ENCODE measurements around the gene TSPAN9.

TSPAN9 gene

DNA sequence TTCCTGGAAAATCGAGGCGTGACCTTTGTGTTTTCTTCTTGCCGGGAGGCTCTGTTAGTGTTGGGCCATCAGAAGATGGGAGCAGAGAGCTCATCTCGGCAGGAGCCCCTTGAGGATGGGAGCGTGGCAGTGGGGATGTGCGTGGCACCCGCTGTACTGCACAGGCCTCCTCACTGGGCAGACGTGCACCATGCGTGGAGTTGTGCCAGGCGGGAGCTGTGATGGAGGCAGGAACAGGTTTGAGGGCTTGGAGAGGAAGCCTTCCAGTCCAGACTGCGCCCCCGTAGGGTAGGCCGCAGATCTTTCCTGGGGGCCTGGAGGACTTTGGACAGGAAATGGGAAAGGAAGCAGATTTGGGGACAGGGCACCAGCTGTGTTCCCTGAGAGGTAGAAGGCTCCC lies 197.5 kb downstream of the TSPAN9 start:
- DNase-seq (ENCODE audit: low read depth in 2 of 2), result no peak

DNA sequence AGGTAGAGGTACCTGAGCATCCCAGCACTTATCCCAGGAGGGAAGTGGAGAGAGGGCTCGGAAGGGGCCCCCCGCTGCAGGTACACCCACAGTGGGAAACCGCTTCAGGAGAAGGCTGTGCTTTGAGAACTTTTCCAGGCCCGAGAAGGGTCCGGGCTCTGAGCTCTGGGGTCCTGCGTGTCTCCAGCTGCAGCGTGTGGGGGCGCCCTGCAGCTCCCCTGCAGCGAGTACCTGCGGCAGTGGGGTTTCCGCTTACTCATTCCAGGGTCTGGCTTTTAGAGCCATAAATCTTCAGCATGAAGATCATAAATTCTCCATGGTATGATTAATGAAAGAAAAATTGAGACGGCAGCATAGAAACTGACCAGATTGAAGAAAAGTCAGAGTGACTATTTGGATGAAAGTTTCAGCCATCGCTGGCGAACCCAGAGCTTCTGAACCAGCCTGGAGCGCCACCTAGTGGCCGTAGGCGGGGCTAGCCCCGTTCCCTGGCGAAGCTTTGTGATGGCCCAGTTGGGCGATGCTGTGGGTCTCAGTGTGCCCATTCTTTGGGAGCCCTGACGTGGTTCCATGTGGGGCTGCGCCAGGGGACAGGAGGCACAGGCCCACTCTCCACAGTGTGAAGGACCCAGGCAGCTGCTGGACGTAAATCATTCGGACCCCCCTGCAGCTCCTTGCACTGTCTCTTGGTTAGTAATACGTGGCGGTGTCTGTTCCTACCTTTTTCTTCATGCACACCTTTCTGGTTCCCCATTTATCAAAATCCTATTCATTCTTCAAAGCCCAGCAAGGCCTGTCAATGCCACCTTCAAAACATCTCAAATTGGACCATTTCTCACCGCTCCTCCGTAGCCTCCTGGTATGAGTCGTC lies 198.2 kb downstream of the TSPAN9 start:
- DNase-seq (ENCODE audit: low read depth in 2 of 2), result peak; percentile 51 to 67

DNA sequence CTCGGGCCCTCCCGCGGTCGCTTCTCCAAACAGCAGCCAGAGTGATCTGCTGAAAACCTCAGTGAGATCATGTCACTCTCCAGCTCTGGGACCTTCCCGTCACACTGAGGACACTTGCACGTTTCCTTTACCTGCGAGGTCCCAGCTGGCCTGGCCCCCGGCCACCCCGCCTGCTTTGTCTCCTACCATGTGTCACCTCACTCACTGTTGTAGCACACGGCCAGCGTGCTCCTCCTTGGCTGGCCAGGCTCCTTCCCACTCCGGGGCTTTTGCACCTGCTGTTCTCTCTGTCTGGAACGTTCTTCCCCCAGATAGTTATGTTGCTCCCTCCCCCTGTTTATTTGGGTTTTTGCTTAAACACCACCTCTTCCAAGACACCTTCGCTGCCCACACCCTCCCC lies 199.0 kb downstream of the TSPAN9 start:
- DNase-seq (ENCODE audit: low read depth in 2 of 2), result no peak

DNA sequence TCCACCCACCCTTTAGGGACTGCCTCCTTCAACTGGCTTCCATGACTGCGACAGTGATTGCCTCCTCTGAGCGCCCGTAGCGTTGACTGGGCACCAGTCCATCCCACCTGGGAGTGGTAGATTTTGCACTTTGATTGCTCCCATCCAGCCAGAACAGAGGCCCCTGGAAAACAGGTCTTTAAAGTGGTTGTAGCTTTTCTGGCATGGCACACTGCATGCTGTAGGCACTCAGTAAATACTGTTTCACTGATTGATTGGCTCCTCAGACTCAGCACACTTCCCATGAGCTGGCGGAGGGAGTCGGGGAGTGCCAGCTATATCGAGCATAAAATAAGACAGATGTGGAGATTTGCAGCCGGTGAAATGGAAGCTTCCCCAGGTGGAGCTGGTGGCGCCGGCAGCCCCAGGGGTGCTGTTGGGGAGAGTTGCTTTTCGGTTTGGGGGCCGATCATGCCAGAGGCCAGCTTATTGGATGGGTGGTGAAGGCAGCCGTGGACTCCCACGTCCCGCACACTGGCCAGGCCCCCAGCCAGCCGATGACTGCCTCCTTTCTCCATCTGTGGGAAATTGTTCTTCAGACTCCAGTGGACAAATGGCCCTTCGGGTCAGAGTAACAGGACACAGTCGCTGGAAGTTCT lies 200.2 kb downstream of the TSPAN9 start:
- DNase-seq (ENCODE audit: low read depth in 2 of 2), result no peak

DNA sequence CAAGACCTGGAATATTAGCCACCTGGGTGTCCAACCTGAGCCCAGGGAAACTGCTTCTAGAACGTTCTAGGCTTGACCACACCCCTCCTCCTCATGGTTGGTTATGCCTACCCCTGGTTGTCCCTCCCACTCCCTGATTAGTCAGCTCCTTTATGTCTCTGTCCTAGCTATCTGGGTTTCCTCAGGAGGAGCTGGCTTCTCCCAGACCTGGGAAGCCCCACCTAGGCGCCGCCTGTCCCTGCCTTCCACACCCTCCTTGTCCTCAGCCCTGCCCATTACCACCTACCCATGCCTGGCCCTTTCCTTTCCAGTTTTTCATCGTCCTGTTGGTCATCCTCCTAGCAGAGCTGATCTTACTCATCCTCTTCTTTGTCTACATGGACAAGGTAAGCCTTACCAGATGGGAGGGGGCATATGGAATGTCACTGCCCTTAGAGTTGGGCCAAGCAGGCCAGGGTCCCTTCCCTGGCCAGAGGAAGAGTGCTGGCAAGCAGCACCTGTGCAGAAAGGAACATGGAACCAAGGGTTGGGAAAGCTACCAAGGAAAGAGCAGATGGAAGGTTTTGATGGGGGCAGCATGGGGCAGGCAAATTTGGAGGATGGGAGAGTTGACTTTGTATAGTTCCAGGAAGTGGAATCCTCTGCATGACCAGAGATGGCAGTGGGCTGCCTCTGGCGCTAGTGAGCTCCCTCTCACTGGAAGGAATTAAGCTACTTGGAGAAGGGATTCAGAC lies 201.7 kb downstream of the TSPAN9 start:
- DNase-seq (ENCODE audit: low read depth in 2 of 2), result no peak

DNA sequence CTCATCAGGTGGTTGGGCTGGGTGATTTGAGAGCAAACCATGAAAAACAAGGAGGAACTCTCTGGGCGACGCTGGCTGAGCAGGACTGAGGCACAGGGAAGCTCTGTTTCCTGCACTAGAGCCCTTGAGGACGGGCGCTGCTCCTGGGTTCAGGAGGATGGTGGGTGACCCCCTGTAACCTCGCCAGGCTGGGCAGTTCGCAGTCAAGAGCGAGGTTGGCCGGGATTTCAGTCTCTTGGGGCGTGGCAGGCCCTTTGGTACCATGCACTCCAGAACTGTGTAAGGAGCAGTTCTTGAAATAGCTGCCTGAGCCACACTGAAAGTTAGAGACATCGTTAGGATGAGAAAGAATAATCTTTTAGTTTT lies 202.2 kb downstream of the TSPAN9 start:
- no peak for DNase-seq (ENCODE audit: low read depth in 2 of 2)

DNA sequence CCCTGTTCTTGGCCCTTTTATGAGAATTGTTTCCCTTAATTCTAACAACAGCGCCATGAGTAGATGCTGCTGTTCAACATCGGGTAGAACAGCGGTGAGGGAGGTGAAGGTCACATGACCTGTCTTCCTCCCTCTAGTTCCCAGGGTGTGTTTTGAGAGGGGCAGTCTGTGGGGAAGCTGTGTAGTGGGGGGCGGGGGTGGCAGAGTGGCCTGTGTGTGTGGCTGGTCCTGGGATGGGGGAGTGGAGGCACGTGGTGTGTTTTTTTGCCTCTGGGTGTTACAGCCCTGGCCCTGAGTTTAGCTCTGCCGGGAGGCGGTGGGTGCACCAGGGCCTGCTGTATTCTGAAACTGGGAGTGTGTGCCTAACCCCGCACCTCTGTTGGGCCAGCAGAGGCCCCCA lies 202.7 kb downstream of the TSPAN9 start:
- no peak for DNase-seq (ENCODE audit: low read depth in 2 of 2)

DNA sequence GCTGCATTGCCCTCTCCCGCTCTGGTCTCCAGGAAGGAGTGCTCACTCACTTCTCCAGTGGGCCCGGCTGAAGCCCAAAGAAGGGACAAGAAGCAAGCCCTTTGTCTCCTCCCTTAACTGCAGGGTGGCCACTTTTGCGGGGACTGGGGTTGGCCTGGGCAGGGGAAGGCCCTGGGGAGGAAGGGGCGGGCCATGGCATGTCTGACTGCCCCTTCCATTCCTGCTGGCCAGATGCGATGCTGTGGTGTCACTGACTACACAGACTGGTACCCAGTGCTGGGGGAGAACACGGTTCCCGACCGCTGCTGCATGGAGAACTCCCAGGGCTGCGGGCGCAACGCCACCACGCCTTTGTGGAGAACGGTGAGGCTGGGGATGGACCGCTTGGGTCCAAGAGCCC lies 203.8 kb downstream of the TSPAN9 start:
- DNase-seq (ENCODE audit: low read depth in 2 of 2), result no peak

DNA sequence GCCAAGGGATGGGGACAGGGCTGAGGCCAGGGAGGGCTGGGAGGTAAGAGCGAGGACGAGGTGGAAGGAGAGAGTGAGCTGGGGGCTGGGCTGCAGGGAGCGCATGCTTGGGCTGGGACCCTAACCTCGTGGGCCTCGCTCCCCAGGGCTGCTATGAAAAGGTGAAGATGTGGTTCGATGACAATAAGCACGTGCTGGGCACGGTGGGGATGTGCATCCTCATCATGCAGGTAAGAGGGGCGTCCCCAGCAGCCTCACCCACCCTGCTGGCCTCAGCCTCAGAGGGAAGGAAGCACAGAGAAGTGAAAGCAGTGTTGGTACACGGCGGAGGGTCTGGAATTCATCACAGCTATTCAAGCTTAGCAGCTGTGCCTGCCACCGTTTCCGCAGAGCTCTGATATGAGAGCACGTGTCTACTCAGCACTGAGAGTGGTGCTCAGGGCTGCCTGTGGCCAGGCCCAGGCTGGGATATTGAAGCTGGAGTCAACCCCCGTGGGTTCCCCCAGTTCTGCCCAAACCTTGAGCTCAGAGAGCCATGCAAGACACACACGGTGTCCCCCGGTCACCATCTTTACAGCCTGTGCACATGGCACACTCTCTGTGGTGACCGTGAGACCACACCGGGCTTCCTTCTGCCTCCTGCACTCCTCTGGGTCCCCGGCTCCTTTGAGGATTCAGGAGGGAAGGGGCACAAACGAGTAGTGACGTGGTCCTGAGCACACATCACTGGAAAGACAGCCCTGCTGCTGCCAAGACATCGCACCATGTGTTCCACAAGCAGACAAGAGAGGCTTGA lies 204.6 kb downstream of the TSPAN9 start:
- no peak for DNase-seq (ENCODE audit: low read depth in 2 of 2)

DNA sequence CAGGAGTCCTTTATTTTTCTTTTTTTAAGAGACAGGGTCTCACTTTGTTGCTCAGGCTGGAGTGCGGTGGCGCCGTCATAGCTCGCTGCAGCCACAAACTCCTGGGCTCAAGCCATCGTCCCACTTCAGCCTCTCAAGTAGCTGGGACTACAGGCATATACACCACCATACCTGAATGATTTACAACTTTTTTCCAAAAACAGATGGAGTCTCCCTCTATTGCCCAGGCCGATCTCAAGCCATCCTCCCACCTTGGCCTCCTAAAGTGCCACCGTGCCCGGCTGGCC lies 205.1 kb downstream of the TSPAN9 start:
- no peak for DNase-seq (ENCODE audit: low read depth in 2 of 2)

DNA sequence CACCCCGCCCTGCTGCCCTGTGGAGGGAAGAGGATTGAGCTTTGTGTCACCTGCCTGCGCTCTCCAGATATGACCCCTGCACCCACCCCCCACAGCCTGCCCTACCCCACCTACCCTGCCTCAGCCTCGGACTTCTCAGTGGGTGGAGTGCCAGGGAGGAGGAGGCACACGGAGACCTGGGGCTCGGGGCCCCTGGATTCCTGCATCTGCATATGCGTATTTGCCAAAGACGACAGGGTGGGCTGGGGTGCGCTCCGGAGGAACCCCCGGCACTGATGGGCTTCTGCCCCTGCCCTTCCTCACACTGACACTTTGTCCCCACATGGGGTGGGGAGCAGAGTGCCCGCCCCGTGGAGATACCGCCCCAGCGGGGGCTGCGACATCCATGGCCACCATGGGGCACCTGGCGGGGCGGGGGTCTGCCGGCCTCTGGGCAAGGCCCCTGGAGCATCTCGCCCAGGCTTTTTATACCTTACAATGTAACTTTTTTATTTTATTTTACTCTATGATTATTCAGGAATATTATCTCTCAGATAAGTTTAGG lies 206.0 kb downstream of the TSPAN9 start:
- DNase-seq (ENCODE audit: low read depth in 2 of 2), result no peak

DNA sequence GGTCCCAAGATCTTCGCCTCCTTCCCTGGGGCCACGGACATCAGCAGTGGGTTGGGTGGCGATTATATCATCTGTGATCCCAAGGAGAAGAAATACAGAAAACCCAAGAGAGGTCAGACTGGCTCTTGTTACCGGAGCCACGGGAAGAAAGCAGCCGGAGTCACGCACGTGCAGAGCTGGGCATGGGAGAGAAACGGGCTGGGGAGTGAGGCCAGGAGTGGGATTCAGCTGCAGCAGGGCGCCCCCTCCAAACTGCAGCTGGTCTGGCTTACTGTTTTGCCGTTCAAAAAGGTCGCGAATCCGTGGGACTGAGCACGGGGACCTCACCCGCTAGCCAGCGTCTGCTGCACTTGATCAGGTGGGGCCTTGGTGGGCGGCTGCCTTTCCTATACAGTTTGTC lies 207.2 kb downstream of the TSPAN9 start:
- DNase-seq (ENCODE audit: low read depth in 2 of 2), result no peak

DNA sequence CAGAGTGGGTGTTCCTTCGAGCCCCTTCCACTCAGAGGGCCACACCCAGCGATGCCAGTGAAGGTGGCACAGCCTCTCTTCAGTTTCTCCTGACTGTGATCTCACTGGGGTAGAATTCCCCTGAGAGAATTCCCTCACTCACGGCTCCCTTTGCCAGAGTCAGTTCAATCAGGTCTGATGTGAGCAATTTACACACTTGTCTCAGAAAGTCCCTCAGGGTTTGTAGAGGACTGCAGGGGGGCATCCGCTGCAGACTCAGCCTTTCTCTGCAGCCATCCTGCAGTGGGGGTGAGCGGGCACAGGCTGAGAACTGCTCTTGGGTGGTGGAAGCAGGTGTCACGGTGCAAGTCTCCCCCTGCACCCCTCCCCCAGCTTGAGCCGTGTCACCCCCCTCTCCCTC lies 208.4 kb downstream of the TSPAN9 start:
- no peak for DNase-seq (ENCODE audit: low read depth in 2 of 2)

DNA sequence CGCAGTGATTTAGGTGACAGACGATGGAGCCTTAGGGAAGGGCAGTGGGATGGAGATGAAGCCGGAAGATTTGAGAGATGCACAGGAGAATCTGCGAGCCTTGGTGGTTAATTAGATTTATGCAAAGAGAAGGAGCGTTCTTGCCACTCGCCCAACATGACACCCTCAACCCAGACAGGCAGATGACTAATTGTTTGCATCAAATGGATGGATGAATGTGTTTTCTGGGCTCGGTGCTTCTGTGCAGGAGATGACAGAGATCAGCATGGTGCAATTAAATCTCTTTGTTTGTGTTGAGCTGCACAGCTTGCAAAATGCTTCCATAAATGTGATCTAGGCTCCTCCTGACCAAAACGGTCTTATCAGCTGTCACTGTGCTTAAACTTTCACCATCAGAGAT lies 211.5 kb downstream of the TSPAN9 start:
- no peak for DNase-seq (ENCODE audit: low read depth in 2 of 2)

DNA sequence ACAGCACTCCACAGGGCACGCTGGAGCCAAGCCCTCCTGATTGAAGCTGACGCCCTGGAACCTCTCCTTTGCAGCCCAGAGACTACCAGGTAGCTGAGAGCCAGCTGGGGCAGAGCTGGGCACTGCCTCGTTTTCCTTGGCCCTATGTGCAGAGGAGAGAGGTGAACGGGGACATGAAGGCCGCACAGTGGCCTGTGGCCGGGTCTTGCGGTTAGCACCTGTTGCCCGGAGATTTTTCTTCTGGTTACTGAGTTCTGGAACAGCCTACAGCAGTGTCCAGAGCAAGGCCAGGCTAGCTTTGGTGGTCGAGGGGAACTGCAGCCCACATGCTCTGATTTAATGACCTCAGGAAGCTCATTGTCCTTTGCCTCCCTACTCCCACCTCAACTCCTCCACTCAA lies 212.5 kb downstream of the TSPAN9 start:
- DNase-seq (ENCODE audit: low read depth in 2 of 2), result no peak

DNA sequence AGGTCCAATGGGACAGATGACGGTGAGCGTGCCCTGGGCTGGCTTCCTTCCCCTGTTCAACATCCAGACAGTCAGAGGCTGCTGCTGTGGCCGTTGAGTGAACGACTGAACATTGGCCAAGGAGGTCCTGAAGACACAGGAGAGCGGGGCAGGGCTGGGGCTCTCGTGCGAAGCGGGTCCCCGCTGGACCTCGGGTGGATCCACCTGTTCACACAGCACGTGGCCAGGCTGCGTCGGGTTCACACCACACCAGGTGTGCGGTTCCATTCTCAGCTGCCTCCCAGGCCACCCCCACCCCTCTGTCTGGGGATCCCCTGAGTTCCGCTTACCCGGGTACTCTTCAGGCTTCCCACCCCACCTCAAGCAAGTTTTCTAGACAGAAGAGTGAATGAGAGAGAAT lies 214.8 kb downstream of the TSPAN9 start:
- no peak for DNase-seq (ENCODE audit: low read depth in 2 of 2)

DNA sequence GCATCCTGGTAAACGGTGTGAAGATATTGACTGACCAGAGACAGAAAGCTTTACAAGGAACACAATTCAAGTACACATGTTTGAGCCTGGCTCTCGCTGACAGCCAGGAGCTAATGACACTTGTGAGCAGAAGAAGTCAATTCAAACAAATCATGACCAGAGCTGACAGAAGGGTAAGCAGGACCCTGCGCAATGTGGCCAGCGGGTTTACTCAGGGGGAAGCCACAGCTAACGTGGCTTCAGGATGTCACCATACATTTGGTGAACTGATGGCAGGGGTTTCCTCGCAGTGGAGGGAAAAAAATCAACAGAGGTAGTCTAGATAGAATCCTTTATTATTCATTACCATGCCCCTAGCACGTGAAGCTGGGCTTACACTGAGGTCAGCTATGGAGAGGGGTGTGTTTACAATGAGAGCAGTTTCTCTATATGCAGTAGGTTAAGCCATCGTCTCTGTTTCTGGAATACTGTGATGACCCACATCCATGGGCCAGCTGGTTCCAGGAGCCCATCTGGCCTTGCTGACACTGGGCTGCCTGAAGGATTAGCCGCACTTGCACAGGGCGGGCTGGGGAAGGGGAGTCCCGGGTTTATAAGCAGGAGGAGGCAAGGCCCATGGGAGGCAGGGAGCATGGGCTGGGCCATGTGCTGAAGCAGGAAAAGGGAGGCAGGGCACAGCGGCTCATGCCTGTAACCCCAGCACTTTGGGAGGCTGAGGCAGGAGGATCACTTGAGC lies 215.7 kb downstream of the TSPAN9 start:
- DNase-seq (ENCODE audit: low read depth in 2 of 2), result no peak

DNA sequence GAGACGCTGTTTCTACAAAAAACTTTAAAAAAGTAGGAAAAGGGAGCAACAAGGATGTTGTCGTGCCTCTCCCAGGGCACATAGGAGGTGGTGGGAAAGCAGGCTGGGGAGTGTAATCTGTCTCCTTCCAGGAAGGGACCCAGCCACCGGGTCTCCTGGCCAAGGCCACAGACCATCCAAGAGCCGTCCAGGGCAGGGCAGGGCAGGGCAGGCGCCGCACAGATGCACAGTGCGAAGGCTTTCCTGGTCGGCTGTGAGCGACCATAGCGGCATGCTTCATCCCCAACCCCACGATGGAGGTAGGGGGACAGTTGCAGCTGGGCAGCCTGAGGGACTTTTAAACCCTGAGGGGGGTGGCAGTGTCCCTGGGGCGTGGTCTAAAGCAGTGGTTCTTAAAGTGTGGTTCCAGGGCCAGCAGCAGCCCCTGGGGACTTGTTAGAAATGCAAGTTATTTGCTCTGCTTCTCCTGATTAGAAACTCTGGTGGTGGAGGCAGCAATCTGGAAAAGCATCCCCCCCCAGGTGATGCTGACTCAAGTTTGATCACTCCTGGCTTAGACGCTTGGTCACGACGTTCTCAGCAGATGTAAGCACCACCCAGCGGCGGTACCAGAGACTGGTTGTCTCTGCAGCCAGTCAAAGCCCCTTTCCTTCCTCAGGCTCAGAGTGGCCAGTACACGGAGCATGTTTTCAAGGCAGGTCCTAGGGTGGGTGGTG lies 216.4 kb downstream of the TSPAN9 start:
- no peak for DNase-seq (ENCODE audit: low read depth in 2 of 2)

DNA sequence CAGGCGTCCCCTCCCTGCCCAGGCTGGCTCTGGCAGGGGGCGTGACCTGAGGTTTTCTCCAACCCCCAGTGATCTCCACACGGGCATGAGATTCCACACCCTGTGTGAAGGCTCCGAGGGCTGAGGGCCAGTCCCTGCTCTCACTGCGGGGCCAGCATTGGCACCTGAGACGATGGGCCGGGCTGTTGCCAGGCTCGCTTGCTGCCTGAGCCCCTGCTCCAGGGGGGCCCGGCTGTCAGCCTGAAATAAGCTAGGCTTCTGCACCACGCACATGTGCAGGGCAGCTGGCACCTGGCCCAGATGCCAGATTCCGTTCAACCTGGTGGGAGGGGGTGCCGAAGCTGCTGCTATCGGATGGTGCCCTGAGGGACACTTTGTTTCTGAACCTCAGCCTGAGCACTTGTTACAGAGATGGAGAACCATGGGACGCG lies 217.3 kb downstream of the TSPAN9 start:
- no peak for DNase-seq (ENCODE audit: low read depth in 2 of 2)

DNA sequence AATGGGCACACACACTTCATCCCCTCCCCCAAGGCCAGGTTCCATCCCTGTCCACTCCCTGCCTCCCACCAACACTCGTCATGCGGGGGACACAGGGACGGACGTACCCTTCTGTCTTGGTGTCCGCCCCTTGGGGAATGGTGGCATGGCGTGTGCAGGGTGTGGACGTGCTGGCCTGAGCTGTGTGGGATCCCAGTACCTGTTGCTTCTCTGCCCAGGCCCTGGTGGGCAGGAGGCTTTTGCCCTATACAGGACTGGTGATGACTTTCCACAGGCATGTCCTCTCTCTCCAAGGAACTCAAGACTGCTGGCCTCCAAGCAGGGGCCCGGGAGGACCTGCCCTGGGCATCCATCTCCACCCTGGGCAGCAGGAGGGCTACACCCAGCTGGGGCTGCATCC lies 218.0 kb downstream of the TSPAN9 start:
- DNase-seq (ENCODE audit: low read depth in 2 of 2), result no peak

Measured in stimulated activated CD8-positive, alpha-beta memory T cell treated with anti-CD3 and anti-CD28 coated beads, Interleukin-2, amount 100 ng/mL, for 48 hours (primary cell).